ENCODE measurements around the gene DCANP1.

DCANP1 gene

GRCh38 chr5:135480511-135480910 is 33.4 kb upstream of the DCANP1 start:
- ATAC-seq (no peak), DNase-seq (no peak)

- ATAC-seq (no peak), DNase-seq (no peak)
Observed at GRCh38 chr5:135478938-135479337, 31.8 kb upstream of the DCANP1 start.

- DNase-seq: no peak
Observed at GRCh38 chr5:135477613-135478066, 30.5 kb upstream of the DCANP1 start.

GRCh38 chr5:135476615-135477581 is 29.8 kb upstream of the DCANP1 start:
- no peak for DNase-seq
- no peak for ATAC-seq

More at GRCh38 chr5:135477613-135478066, 30.5 kb upstream of the DCANP1 start:
- ATAC-seq: no peak

- ATAC-seq (no peak), DNase-seq (no peak)
Observed at GRCh38 chr5:135473956-135474670, 27.0 kb upstream of the DCANP1 start.

GRCh38 chr5:135472141-135472540 is 25.0 kb upstream of the DCANP1 start:
- DNase-seq: no peak
- no peak for ATAC-seq

- DNase-seq (no peak), ATAC-seq (no peak)
Observed at GRCh38 chr5:135471726-135472125, 24.6 kb upstream of the DCANP1 start.

- DNase-seq (no peak), ATAC-seq (no peak)
Observed at GRCh38 chr5:135469911-135470310, 22.8 kb upstream of the DCANP1 start.

GRCh38 chr5:135468541-135468940 is 21.4 kb upstream of the DCANP1 start:
- ATAC-seq (no peak), DNase-seq (no peak)

GRCh38 chr5:135467871-135468485 is 20.8 kb upstream of the DCANP1 start:
- ATAC-seq (no peak), DNase-seq (no peak)

GRCh38 chr5:135467051-135467625 is 20.0 kb upstream of the DCANP1 start:
- no peak for ATAC-seq
- DNase-seq: no peak

- peak; percentile 82 for DNase-seq
- peak; percentile 87 for ATAC-seq
Observed at GRCh38 chr5:135466178-135467050, 19.3 kb upstream of the DCANP1 start.

- no peak for DNase-seq
- ATAC-seq: no peak
Observed at GRCh38 chr5:135465391-135466122, 18.4 kb upstream of the DCANP1 start.

- DNase-seq: peak; percentile 51
- peak; percentile 55 for ATAC-seq
Observed at GRCh38 chr5:135462304-135462703, 15.2 kb upstream of the DCANP1 start.

GRCh38 chr5:135461481-135462151 is 14.5 kb upstream of the DCANP1 start:
- no peak for DNase-seq
- ATAC-seq: no peak

- ATAC-seq (no peak), DNase-seq (no peak)
Observed at GRCh38 chr5:135460246-135461033, 13.3 kb upstream of the DCANP1 start.

- ATAC-seq (no peak), DNase-seq (no peak)
Observed at GRCh38 chr5:135458921-135459331, 11.8 kb upstream of the DCANP1 start.

GRCh38 chr5:135458356-135458755 is 11.2 kb upstream of the DCANP1 start:
- DNase-seq: no peak
- ATAC-seq: no peak

- peak; percentile 71 for DNase-seq
- ATAC-seq: peak; percentile 50
Observed at GRCh38 chr5:135457424-135458071, 10.4 kb upstream of the DCANP1 start.
